ENCODE results near the gene VPS9D1.

- TF ChIP-seq POLR2AphosphoS5 (IDR thresholded peaks at IDR 0.05; ENCODE audit: low read depth, low read length) (no peak), POLR2A (IDR thresholded peaks at IDR 0.05; ENCODE audit: low read depth, low read length) (no peak)
Observed at GRCh38 chr16:89712274-89712781, 8.4 kb downstream of the VPS9D1 start.

Data from GM12891 (cell line).